KG1 (cell line): Measurements from ENCODE around the gene TOB1.
A peak's percentile ranks its signal among the peaks of the same experiment; 100 is the strongest.
"Not testable (repeated sequence)": the region's sequence is repeated elsewhere in the genome, so short reads cannot be mapped to it uniquely, and the experiment has no call there.

ENCODE experiments used
- DNase-seq: peaks from one replicate; lab custom pipeline; 2025; lab: John Stamatoyannopoulos, UW

Gene TOB1

GRCh38 chr17:50898369-50899004 lies 32.3 kb upstream of the TOB1 start:
- no peak for DNase-seq

- not testable (repeated sequence) for DNase-seq
Measured at GRCh38 chr17:50894513-50894912, 28.4 kb upstream of the TOB1 start.

- DNase-seq, result no peak
Measured at GRCh38 chr17:50893183-50893993, 27.2 kb upstream of the TOB1 start.

GRCh38 chr17:50892101-50892776 lies 26.1 kb upstream of the TOB1 start:
- no peak for DNase-seq

- no peak for DNase-seq
Measured at GRCh38 chr17:50891577-50891989, 25.4 kb upstream of the TOB1 start.

GRCh38 chr17:50890675-50891516 lies 24.7 kb upstream of the TOB1 start:
- no peak for DNase-seq

GRCh38 chr17:50889528-50890118 lies 23.5 kb upstream of the TOB1 start:
- DNase-seq, result no peak

GRCh38 chr17:50887705-50888245 lies 21.6 kb upstream of the TOB1 start:
- DNase-seq, result no peak

- no peak for DNase-seq
Measured at GRCh38 chr17:50884439-50885311, 18.5 kb upstream of the TOB1 start.

- DNase-seq, result peak; percentile 27
Measured at GRCh38 chr17:50883850-50884438, 17.8 kb upstream of the TOB1 start.

- DNase-seq, result no peak
Measured at GRCh38 chr17:50882851-50883250, 16.7 kb upstream of the TOB1 start.

- no peak for DNase-seq
Measured at GRCh38 chr17:50881182-50881581, 15.0 kb upstream of the TOB1 start.

GRCh38 chr17:50879086-50879485 lies 12.9 kb upstream of the TOB1 start:
- DNase-seq, result no peak

GRCh38 chr17:50877838-50878237 lies 11.7 kb upstream of the TOB1 start:
- no peak for DNase-seq

GRCh38 chr17:50877042-50877441 lies 10.9 kb upstream of the TOB1 start:
- DNase-seq, result not testable (repeated sequence)

- no peak for DNase-seq
Measured at GRCh38 chr17:50875074-50875473, 8.9 kb upstream of the TOB1 start.

- DNase-seq, result no peak
Measured at GRCh38 chr17:50872710-50873424, 6.7 kb upstream of the TOB1 start.

- DNase-seq, result no peak
Measured at GRCh38 chr17:50871898-50872297, 5.7 kb upstream of the TOB1 start.

GRCh38 chr17:50871364-50871763 lies 5.2 kb upstream of the TOB1 start:
- no peak for DNase-seq
